Thyroid gland (tissue), 4 donors: ENCODE data around the gene CFAP410. TPM values are rescaled to one million over a fixed set of nuclear protein-coding genes. Genes with fewer than 3 reads are reported as not detected.

ENCODE experiments used
- DNase-seq, 2 donors: peaks; one replicate each; pipeline ENCODE4 v3.0.0-alpha.2; 2019
- H3K27ac ChIP-seq, 3 donors: fragments of 200-600 bp; sonication (generic); 1 replicate in 2 of 3; 2 replicates in 1 of 3; pipeline ENCODE4 v1.5.1; 2016 to 2019; ENCODE audit warnings: mild to moderate bottlenecking in 1 of 3, moderate library complexity in 1 of 3
- H3K27me3 ChIP-seq: fragments of 200-600 bp; sonication (generic); one replicate; pipeline ENCODE4 v1.5.1; 2019
- H3K36me3 ChIP-seq, 2 donors: fragments of 200-600 bp; sonication (generic); one replicate each; pipeline ENCODE4 v1.5.1; 2016 to 2019
- H3K4me1 ChIP-seq, 2 donors: fragments of 200-600 bp; sonication (generic); one replicate each; pipeline ENCODE4 v1.5.1; 2017 to 2019
- H3K4me3 ChIP-seq, 3 donors: fragments of 200-600 bp; sonication (generic); replicated peaks in 1 of 3; 1 replicate in 2 of 3; 2 replicates in 1 of 3; pipeline ENCODE4 v1.5.1; 2016; ENCODE audit warnings: mild to moderate bottlenecking in 1 of 3
- H3K9me3 ChIP-seq: fragments of 200-600 bp; sonication (generic); one replicate; pipeline ENCODE4 v1.5.1; 2017
- CTCF ChIP-seq, 6 experiments: fragments of 200-600 bp in 3 of 6; fragments of 450-650 bp in 3 of 6; sonication (generic) in 3 of 6; IDR thresholded peaks; one replicate each; pipeline ENCODE4 v1.5.1; 2016 to 2019; ENCODE audit warnings: antibody characterized with exemption in 6 of 6, mild to moderate bottlenecking in 2 of 6, inconsistent platforms in 1 of 6, moderate library complexity in 1 of 6
- POLR2A ChIP-seq, 2 donors: fragments of 450-650 bp; IDR thresholded peaks; one replicate each; pipeline ENCODE4 v1.6.1; 2017; ENCODE audit warnings: antibody characterized with exemption in 2 of 2, mild to moderate bottlenecking in 2 of 2, moderate library complexity in 1 of 2
- WGBS, 2 donors: methylation state at CpG; one replicate each; pipeline ENCODE4 v1.1.5; 2017; 5-methylcytosine and 5-hydroxymethylcytosine counted together
- intact Hi-C: fragments of 100-400 bp; cut with DNase I; formaldehyde crosslinking; loops from one replicate; pipeline ENCODE4 v1.15.1; 2023
- total RNA-seq, 4 donors: library from RNA; depleted of rRNA; stranded (reverse); fragments of >200 nt; gene quantifications; one replicate each; pipeline ENCODE4 v1.2.3, GENCODE V29; 2016

Gene CFAP410
- total RNA-seq, 4 donors from 2014 or later: 55.2 to 93.4 (median 64.1) TPM

GRCh38 chr21:44288251-44289110 is 50.7 kb downstream of the CFAP410 start:
- no peak for TF ChIP-seq CTCF (IDR thresholded peaks at IDR 0.05)
- no peak for TF ChIP-seq POLR2A (IDR thresholded peaks at IDR 0.05)
- Histone ChIP-seq H3K4me1 (peaks cover 0 to 6% of the 10 kb centered on the region in 2 donors), H3K9me3 (no peaks in the 10 kb centered on the region), H3K27ac (no peak overlapping the region), H3K4me3 (no peak overlapping the region), H3K27me3 (no peaks in the 10 kb centered on the region), H3K36me3 (no peaks in the 10 kb centered on the region)
- 94 to 98% methylated on average over 3 to 17 of the region's 23 CpGs for WGBS, 2 donors
- intact Hi-C loops: no loop called here
- no peak for DNase-seq

GRCh38 chr21:44286716-44287632 is 52.2 kb downstream of the CFAP410 start:
- Histone ChIP-seq H3K9me3 (no peaks in the 10 kb centered on the region), H3K36me3 (no peaks in the 10 kb centered on the region), H3K4me3 (no peak overlapping the region), H3K27ac (no peak overlapping the region), H3K4me1 (peaks cover 0 to 6% of the 10 kb centered on the region in 2 donors), H3K27me3 (no peaks in the 10 kb centered on the region)
- 58 to 77% methylated on average over 12 to 15 of the region's 31 CpGs for WGBS, 2 donors
- TF ChIP-seq CTCF (IDR thresholded peaks at IDR 0.05): no peak
- TF ChIP-seq POLR2A (IDR thresholded peaks at IDR 0.05): no peak
- no peak for DNase-seq
- intact Hi-C loops: no loop called here

- H3K9me3 ChIP-seq: no peaks in the 10 kb centered on the region
- H3K27ac ChIP-seq: no peak overlapping the region
- intact Hi-C loops: no loop called here
- peaks cover 0 to 6% of the 10 kb centered on the region in 2 donors for H3K4me1 ChIP-seq
- H3K4me3 ChIP-seq: no peak overlapping the region
- H3K36me3 ChIP-seq: no peaks in the 10 kb centered on the region
- no peaks in the 10 kb centered on the region for H3K27me3 ChIP-seq
- TF ChIP-seq CTCF (IDR thresholded peaks at IDR 0.05): no peak
- no peak for TF ChIP-seq POLR2A (IDR thresholded peaks at IDR 0.05)
- no peak for DNase-seq
- WGBS, 2 donors: 42 to 64% methylated on average over 2 to 16 of the region's 21 CpGs
Observed at GRCh38 chr21:44286086-44286715, 53.0 kb downstream of the CFAP410 start.

GRCh38 chr21:44285138-44285992 is 53.8 kb downstream of the CFAP410 start, which contains the start of gene AIRE:
Gene AIRE (plus strand): TSS chr21:44285876. CDS start chr21:44286007, 131 bp downstream.
- no peak within 1 kb of the TSS for H3K27ac ChIP-seq
- no peaks in the 10 kb centered on the region for H3K9me3 ChIP-seq
- peaks cover 0 to 6% of the 10 kb centered on the region in 2 donors for H3K4me1 ChIP-seq
- TF ChIP-seq CTCF (IDR thresholded peaks at IDR 0.05) (no peak), POLR2A (IDR thresholded peaks at IDR 0.05) (no peak)
- 35 to 52% methylated on average over 7 to 20 of the region's 56 CpGs for WGBS, 2 donors
- no peaks in the 10 kb centered on the region for H3K27me3 ChIP-seq
- no peaks in the 10 kb centered on the region for H3K36me3 ChIP-seq
- intact Hi-C loops: no loop called here
- no peak for DNase-seq
- no peak within 1 kb of the TSS for H3K4me3 ChIP-seq
